DOHH2 (cell line): ENCODE data around the gene UNC45A.

ENCODE experiments used
- EZH2phosphoT487 ChIP-seq: fragments of 200-600 bp; sonication (generic); IDR thresholded peaks from 2 replicates; pipeline ENCODE4 v1.6.1; 2017; ENCODE audit warnings: borderline replicate concordance, mild to moderate bottlenecking, antibody characterized with exemption, low read length, moderate library complexity, mixed read lengths
- TF ChIP-seq, protein P1 (sequence below): fragments of 200-600 bp; sonication (generic); IDR thresholded peaks from one replicate; pipeline ENCODE4 v1.5.1; 2014; ENCODE audit warnings: antibody characterized with exemption, mild to moderate bottlenecking, low read depth, low read length; ENCODE audit not compliant: poor library complexity, severe bottlenecking

GRCh38 chr15:90895571-90896117, 39.4 kb upstream of the UNC45A start:
- TF ChIP-seq, protein P1, sequence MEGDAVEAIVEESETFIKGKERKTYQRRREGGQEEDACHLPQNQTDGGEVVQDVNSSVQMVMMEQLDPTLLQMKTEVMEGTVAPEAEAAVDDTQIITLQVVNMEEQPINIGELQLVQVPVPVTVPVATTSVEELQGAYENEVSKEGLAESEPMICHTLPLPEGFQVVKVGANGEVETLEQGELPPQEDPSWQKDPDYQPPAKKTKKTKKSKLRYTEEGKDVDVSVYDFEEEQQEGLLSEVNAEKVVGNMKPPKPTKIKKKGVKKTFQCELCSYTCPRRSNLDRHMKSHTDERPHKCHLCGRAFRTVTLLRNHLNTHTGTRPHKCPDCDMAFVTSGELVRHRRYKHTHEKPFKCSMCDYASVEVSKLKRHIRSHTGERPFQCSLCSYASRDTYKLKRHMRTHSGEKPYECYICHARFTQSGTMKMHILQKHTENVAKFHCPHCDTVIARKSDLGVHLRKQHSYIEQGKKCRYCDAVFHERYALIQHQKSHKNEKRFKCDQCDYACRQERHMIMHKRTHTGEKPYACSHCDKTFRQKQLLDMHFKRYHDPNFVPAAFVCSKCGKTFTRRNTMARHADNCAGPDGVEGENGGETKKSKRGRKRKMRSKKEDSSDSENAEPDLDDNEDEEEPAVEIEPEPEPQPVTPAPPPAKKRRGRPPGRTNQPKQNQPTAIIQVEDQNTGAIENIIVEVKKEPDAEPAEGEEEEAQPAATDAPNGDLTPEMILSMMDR = no peak
- no peak for TF ChIP-seq EZH2phosphoT487
